CD4-positive, CD25-positive, alpha-beta regulatory T cell (primary cell): ENCODE data around the gene L3MBTL1. TPM values are rescaled to one million over a fixed set of nuclear protein-coding genes. Genes with fewer than 3 reads are reported as not detected.

Experiments
- ATAC-seq, 2 donors: fragments of 150-1000 bp; cut with Tn5 transposase; one replicate each; pipeline ENCODE4 v1.10.0; 2021; ENCODE audit warnings: low read depth in 2 of 2, moderate number of reproducible peaks in 2 of 2, moderate library complexity in 1 of 2
- DNase-seq, 3 donors: peaks; one replicate each; pipeline versions ENCODE4 v3.0.0 to v3.0.0-alpha.2; 2012 to 2022; ENCODE audit warnings: mixed read lengths in 1 of 3
- H3K27ac ChIP-seq: one replicate; pipeline ENCODE4 v1.7.0; 2013; ENCODE audit warnings: mild to moderate bottlenecking, low read length; ENCODE audit not compliant: insufficient read depth, poor library complexity, severe bottlenecking
- H3K27me3 ChIP-seq: one replicate; pipeline ENCODE4 v1.7.0; 2013; ENCODE audit warnings: low read length; ENCODE audit not compliant: control insufficient read depth, insufficient read depth
- H3K36me3 ChIP-seq: one replicate; pipeline ENCODE4 v1.7.0; 2013; ENCODE audit warnings: mild to moderate bottlenecking, low read length, moderate library complexity; ENCODE audit not compliant: control insufficient read depth, insufficient read depth
- H3K4me1 ChIP-seq: 2 replicates; pipeline ENCODE4 v1.7.0; 2013; ENCODE audit warnings: mild to moderate bottlenecking, low read length; ENCODE audit not compliant: insufficient read depth, control insufficient read depth, poor library complexity, severe bottlenecking
- H3K4me3 ChIP-seq: one replicate; pipeline ENCODE4 v1.7.0; 2013; ENCODE audit warnings: low read depth, mild to moderate bottlenecking, low read length, moderate library complexity
- H3K9me3 ChIP-seq, 2 experiments: 1 replicate in 1 of 2; 2 replicates in 1 of 2; pipeline ENCODE4 v1.7.0; 2013; ENCODE audit warnings: low read length in 2 of 2, mild to moderate bottlenecking in 1 of 2, moderate library complexity in 1 of 2; ENCODE audit not compliant: control insufficient read depth in 2 of 2
- H3K27ac Mint-ChIP-seq, 3 donors: one replicate each; pipeline ENCODE4 v1.8.0; 2020 to 2022; ENCODE audit warnings: mild to moderate bottlenecking in 3 of 3, mixed read lengths in 3 of 3, moderate library complexity in 2 of 3
- H3K27me3 Mint-ChIP-seq: one replicate; pipeline ENCODE4 v1.8.0; 2022; ENCODE audit warnings: mild to moderate bottlenecking, mixed read lengths
- H3K36me3 Mint-ChIP-seq: one replicate; pipeline ENCODE4 v1.8.0; 2020; ENCODE audit warnings: mixed read lengths
- H3K4me1 Mint-ChIP-seq, 4 donors: one replicate each; pipeline ENCODE4 v1.8.0; 2020 to 2022; ENCODE audit warnings: mixed read lengths in 4 of 4, mild to moderate bottlenecking in 1 of 4
- H3K4me3 Mint-ChIP-seq, 4 donors: one replicate each; pipeline ENCODE4 v1.8.0; 2020 to 2022; ENCODE audit warnings: mild to moderate bottlenecking in 4 of 4, mixed read lengths in 4 of 4, moderate library complexity in 3 of 4
- H3K9me3 Mint-ChIP-seq, 7 donors: one replicate each; pipeline ENCODE4 v1.8.0; 2020 to 2022; ENCODE audit warnings: mixed read lengths in 7 of 7, mild to moderate bottlenecking in 3 of 7, moderate library complexity in 2 of 7
- polyA plus RNA-seq, 4 donors: library from polyadenylated mRNA; unstranded; fragments of 300-500 nt; fragmentation: Illumina TruSeq; gene quantifications; one replicate each; pipeline ENCODE4 v1.2.3, GENCODE V29; 2021
- total RNA-seq: library from RNA; stranded (reverse); gene quantifications from one replicate; pipeline ENCODE4 v1.2.3, GENCODE V29; 2022

Gene L3MBTL1
- total and polyA plus RNA-seq, 5 donors from 2014 or later: 1.0 to 17.2 (median 1.5) TPM

DNA sequence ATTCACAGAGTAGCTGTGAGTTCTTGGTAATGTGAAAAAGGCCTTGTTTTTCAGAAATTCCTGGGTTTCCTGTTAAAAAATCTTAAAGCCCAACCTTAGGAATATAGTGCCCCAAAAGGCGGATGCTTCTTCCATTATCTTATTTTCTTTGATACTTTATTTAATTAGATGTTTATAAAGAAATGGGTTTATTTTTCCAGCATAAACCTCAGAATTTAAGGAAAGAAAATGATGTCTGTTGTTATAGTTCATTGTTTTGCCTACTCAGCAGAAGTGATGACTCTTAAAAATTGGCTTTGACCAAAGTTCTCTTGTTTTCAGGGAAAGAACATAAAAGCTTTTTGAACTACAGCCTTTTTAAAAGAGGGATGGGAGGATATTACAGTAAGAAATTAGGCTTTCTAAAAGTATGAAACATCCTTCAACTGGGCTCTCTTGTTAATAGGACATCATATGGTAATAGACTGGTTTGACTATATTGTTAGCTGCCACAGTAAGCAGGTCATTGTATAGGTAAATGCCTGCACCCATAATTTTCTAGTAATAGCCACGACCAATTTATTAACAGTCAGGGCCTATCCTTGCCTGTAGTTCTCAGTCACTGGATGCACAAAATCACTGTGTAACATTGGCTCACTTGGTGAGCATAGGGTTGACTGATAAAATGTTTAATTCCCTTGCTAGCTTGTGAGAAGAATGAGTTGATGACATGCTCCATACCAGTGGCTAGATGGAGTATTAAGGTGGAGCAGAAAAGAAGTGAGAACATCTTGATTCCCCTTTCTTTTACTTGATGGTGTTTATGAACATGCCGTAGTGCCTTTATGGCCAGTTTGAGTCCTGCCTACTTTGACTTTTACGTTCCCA, 44.6 kb upstream of the L3MBTL1 start:
- H3K27me3 ChIP-seq: no peaks in the 10 kb centered on the region
- H3K4me3 ChIP-seq: no peak overlapping the region
- ATAC-seq (no peak), DNase-seq (no peak)
- H3K4me3 Mint-ChIP-seq: peak overlapping the region in 1 of 4 donors; percentile 22
- H3K36me3 Mint-ChIP-seq: peaks cover 63% of the 10 kb centered on the region
- no peaks in the 10 kb centered on the region for H3K9me3 Mint-ChIP-seq
- peaks cover 21% of the 10 kb centered on the region for H3K4me1 ChIP-seq
- peaks cover 79% of the 10 kb centered on the region for H3K36me3 ChIP-seq
- peaks cover 17 to 57% (median 44%) of the 10 kb centered on the region in 4 donors for H3K4me1 Mint-ChIP-seq
- H3K27ac Mint-ChIP-seq: no peak overlapping the region
- no peaks in the 10 kb centered on the region for H3K27me3 Mint-ChIP-seq
- no peak overlapping the region for H3K27ac ChIP-seq
- no peaks in the 10 kb centered on the region for H3K9me3 ChIP-seq

GRCh38 chr20:43463527-43464218, 43.8 kb upstream of the L3MBTL1 start:
- Mint-ChIP-seq H3K9me3 (no peaks in the 10 kb centered on the region), H3K4me1 (peaks cover 17 to 57% (median 44%) of the 10 kb centered on the region in 4 donors), H3K4me3 (peak overlapping the region in 1 of 4 donors; percentile 22), H3K27me3 (no peaks in the 10 kb centered on the region), H3K27ac (no peak overlapping the region), H3K36me3 (peaks cover 63% of the 10 kb centered on the region)
- peaks cover 81% of the 10 kb centered on the region for H3K36me3 ChIP-seq
- ATAC-seq (no peak), DNase-seq (no peak)
- H3K4me1 ChIP-seq: peaks cover 20% of the 10 kb centered on the region
- no peak overlapping the region for H3K4me3 ChIP-seq
- H3K9me3 ChIP-seq: no peaks in the 10 kb centered on the region
- H3K27ac ChIP-seq: no peak overlapping the region
- no peaks in the 10 kb centered on the region for H3K27me3 ChIP-seq

DNA sequence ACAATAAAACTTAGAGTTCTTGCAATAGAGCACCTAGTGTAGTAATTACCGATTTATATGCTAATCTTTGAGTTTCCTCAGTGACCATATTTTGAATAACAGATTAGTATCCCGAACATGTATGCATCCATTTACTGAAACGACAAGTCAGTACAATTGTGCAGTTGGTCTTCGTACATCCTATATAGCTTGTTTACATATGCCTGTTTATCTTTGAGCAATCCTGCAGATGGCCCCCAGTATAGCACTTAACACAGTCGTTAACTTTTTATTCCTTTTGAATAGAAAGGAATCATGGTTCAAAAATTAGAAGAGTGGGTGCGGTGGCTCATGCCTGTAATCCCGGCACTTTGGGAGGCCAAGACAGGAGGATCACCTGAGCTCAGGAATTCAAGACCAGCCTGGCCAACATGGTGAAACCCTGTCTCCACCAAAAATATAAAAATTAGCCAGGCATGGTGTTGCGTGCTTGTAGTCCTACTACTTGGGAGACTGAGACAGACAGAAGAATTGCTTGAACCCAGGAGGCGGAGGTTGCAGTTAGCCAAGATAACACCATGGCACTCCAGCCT, 43.2 kb upstream of the L3MBTL1 start:
- Histone ChIP-seq H3K27me3 (no peaks in the 10 kb centered on the region), H3K9me3 (no peaks in the 10 kb centered on the region), H3K4me3 (no peak overlapping the region), H3K4me1 (peaks cover 14% of the 10 kb centered on the region), H3K27ac (no peak overlapping the region), H3K36me3 (peaks cover 76% of the 10 kb centered on the region)
- H3K9me3 Mint-ChIP-seq: no peaks in the 10 kb centered on the region
- no peak overlapping the region for H3K4me3 Mint-ChIP-seq
- H3K36me3 Mint-ChIP-seq: peaks cover 64% of the 10 kb centered on the region
- peaks cover 17 to 52% (median 43%) of the 10 kb centered on the region in 4 donors for H3K4me1 Mint-ChIP-seq
- ATAC-seq: no peak
- no peak overlapping the region for H3K27ac Mint-ChIP-seq
- H3K27me3 Mint-ChIP-seq: no peaks in the 10 kb centered on the region
- no peak for DNase-seq

GRCh38 chr20:43465625-43465943, 41.9 kb upstream of the L3MBTL1 start:
- H3K4me3 Mint-ChIP-seq: no peak overlapping the region
- H3K27me3 ChIP-seq: no peaks in the 10 kb centered on the region
- peaks cover 64% of the 10 kb centered on the region for H3K36me3 ChIP-seq
- H3K4me3 ChIP-seq: no peak overlapping the region
- no peaks in the 10 kb centered on the region for H3K9me3 Mint-ChIP-seq
- DNase-seq: no peak
- no peaks in the 10 kb centered on the region for H3K9me3 ChIP-seq
- no peaks in the 10 kb centered on the region for H3K27me3 Mint-ChIP-seq
- no peak overlapping the region for H3K27ac ChIP-seq
- H3K4me1 ChIP-seq: peaks cover 9% of the 10 kb centered on the region
- H3K27ac Mint-ChIP-seq: no peak overlapping the region
- no peak for ATAC-seq
- H3K4me1 Mint-ChIP-seq: peaks cover 13 to 40% (median 37%) of the 10 kb centered on the region in 4 donors
- peaks cover 58% of the 10 kb centered on the region for H3K36me3 Mint-ChIP-seq

DNA sequence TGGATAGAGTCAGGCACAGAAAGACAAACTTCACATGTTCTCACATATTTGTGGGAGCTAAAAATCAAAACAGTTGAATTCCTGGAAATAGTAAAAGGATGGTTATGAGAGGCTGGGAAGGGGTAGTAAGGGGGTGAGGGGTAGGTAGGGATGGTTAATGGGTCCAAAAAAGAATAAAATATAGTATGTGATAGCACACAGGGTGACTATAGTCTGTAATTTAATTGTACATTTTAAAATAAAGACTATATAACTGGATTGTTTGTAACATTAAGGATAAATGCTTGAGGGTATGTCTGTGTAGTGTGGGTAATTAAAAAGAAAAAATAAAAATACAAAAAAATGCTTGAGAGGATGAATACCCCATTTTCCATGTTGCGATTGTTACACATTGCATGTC, 39.9 kb upstream of the L3MBTL1 start:
- ATAC-seq: no peak
- Histone ChIP-seq H3K4me3 (no peak overlapping the region), H3K27me3 (no peaks in the 10 kb centered on the region), H3K9me3 (no peaks in the 10 kb centered on the region), H3K36me3 (peaks cover 46% of the 10 kb centered on the region), H3K27ac (no peak overlapping the region), H3K4me1 (no peaks in the 10 kb centered on the region)
- Mint-ChIP-seq H3K9me3 (no peaks in the 10 kb centered on the region), H3K27me3 (no peaks in the 10 kb centered on the region), H3K4me1 (peaks cover 13 to 30% (median 26%) of the 10 kb centered on the region in 4 donors), H3K4me3 (peak overlapping the region in 1 of 4 donors; percentile 4), H3K36me3 (peaks cover 49% of the 10 kb centered on the region), H3K27ac (peak overlapping the region in 1 of 3 donors; percentile 44)
- DNase-seq: no peak

DNA sequence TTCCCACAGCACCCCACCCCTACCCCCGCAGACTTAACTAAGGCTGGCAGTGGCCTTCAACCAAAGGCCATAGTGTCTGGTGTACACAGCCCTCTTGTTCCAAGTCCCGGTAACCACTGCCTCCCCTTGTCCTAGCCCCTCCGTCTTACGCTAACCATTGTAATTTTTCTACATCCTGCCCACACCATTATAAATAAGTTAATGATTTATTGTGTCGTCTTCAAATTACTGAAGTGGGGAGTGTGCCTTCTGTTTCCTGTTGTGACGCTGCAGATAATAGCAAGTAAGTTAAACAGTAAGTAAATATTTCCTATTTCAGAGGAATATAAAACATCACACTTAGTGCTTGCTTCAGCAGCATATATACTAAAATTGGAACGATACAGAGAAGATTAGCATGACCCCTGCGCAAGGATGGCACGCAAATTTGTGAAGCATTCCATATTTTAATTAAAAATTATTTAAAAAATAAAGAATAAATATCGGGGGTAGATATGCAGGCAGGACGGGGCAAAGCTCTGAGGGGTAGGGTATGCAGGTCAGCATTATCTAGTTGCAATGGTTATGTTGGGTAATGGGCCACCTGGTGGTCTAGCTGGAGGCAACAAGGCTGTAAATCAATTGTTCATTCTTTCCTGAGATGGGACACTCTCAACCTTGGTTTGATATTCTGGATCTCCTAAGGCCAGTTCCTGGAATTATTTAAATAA, 34.7 kb upstream of the L3MBTL1 start:
- H3K4me3 Mint-ChIP-seq: no peak overlapping the region
- ATAC-seq: no peak
- peaks cover 0 to 2% (median 0%) of the 10 kb centered on the region in 7 donors for H3K9me3 Mint-ChIP-seq

GRCh38 chr20:43473381-43473704, 34.2 kb upstream of the L3MBTL1 start:
- H3K4me1 ChIP-seq: no peaks in the 10 kb centered on the region
- DNase-seq: no peak
- no peaks in the 10 kb centered on the region for H3K27me3 ChIP-seq
- no peak overlapping the region for H3K4me3 Mint-ChIP-seq
- H3K4me1 Mint-ChIP-seq: peaks cover 4 to 17% (median 4%) of the 10 kb centered on the region in 4 donors
- no peaks in the 10 kb centered on the region for H3K9me3 ChIP-seq
- ATAC-seq: no peak
- no peak overlapping the region for H3K27ac ChIP-seq
- H3K4me3 ChIP-seq: no peak overlapping the region
- peaks cover 13% of the 10 kb centered on the region for H3K36me3 Mint-ChIP-seq
- H3K27me3 Mint-ChIP-seq: peaks cover 20% of the 10 kb centered on the region
- no peaks in the 10 kb centered on the region for H3K36me3 ChIP-seq
- no peak overlapping the region for H3K27ac Mint-ChIP-seq
- peaks cover 0 to 2% (median 0%) of the 10 kb centered on the region in 7 donors for H3K9me3 Mint-ChIP-seq

More for the DNA sequence above, 34.7 kb upstream of the L3MBTL1 start:
- no peak for DNase-seq
- Histone ChIP-seq H3K4me1 (no peaks in the 10 kb centered on the region), H3K9me3 (no peaks in the 10 kb centered on the region), H3K36me3 (peaks cover 3% of the 10 kb centered on the region), H3K4me3 (no peak overlapping the region), H3K27ac (no peak overlapping the region), H3K27me3 (no peaks in the 10 kb centered on the region)
- Mint-ChIP-seq H3K27me3 (peaks cover 17% of the 10 kb centered on the region), H3K36me3 (peaks cover 10% of the 10 kb centered on the region), H3K4me1 (peaks cover 4 to 17% (median 4%) of the 10 kb centered on the region in 4 donors), H3K27ac (peak overlapping the region in 1 of 3 donors; percentile 24)
